ENCODE data around the gene HNRNPA1. TPM values are rescaled to one million over a fixed set of nuclear protein-coding genes. Genes with fewer than 3 reads are reported as not detected.
A peak's percentile ranks its signal among the peaks of the same experiment; 100 is the strongest.

The HNRNPA1 gene
- total and polyA plus RNA-seq, 9 of the 15 experiments (the other 6 are each of a cell fraction or from before 2014, with no cell fraction given): 1,166 to 2,703 (median 1,815) TPM

DNA sequence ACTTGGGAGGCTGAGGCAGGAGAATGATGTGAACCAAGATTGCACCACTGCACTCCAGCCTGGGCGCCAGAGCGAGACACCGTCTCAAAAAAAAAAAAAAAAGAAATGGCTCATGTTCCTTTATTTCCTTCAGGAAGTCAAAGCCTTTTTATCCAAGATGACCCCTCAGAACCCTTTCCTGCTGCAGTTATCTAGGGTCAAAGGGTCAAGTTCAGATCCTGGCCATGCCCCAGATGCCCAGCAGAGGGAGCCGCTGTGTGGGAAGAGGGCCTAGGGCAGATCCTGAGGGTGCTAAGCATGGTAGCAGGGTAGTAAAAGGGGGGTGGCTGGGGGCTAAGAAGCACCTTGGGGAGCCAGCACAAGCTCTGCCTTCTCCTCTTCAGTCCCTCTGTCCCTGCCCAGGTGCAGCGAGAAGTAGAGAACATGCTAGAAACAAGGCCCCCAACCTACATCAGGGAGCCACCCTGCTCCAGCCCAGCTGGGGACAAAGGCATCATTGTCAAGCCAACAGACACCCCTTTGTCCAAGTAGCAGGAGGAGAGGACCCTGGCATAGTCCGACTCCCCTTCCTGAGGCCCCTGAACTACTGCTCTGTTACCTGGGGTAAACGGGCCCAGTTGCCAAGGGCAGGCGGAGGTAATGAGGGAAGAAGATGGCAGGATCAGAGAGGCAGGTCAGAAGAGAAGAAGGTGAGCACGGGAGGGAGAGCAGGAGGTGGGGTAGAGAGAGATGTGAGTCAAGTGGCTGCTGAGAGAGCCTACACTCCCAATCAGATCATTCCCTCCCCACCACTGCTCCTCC is 13.8 kb downstream of the HNRNPA1 start (continued):
- TF ChIP-seq PHTF2 (CRISPR knock-in tag; IDR thresholded peaks at IDR 0.05) (no peak), RNF219 (CRISPR knock-in tag; IDR thresholded peaks at IDR 0.05) (no peak), IFI16 (CRISPR knock-in tag; IDR thresholded peaks at IDR 0.05) (no peak), MEIS2 (IDR thresholded peaks at IDR 0.05; ENCODE audit: partially characterized antibody) (peak; percentile 12), POLR2AphosphoS5 (IDR thresholded peaks at IDR 0.05; ENCODE audit: control insufficient read depth, insufficient read depth, low read depth, low read length) (peak; percentile 60; the same call in 1 of the 2 replicates), SAFB2 (IDR thresholded peaks at IDR 0.05; ENCODE audit: borderline replicate concordance, low read depth, low read length, severe bottlenecking) (no peak), ZNF212 (CRISPR knock-in tag; IDR thresholded peaks at IDR 0.05) (no peak), NCOR1 (IDR thresholded peaks at IDR 0.05) (no peak), POLR2AphosphoS2 (IDR thresholded peaks at IDR 0.05; ENCODE audit: low read length) (no peak; the same call in 1 of the 2 replicates), HIVEP1 (CRISPR knock-in tag; IDR thresholded peaks at IDR 0.05) (peak; percentile 52; the same call in 1 of the 2 replicates), ZBTB7A (IDR thresholded peaks at IDR 0.05; ENCODE audit: borderline replicate concordance, control insufficient read depth, low read depth, low read length) (peak; percentile 72; the same call in 1 of the 2 replicates), SNRNP70 (optimal IDR thresholded peaks at IDR 0.05; ENCODE audit: low read depth, low read length) (no peak), JUND (IDR thresholded peaks at IDR 0.05; ENCODE audit: borderline replicate concordance, low read depth, low read length) (peak; percentile 72), JUND (tag; IDR thresholded peaks at IDR 0.05; ENCODE audit: borderline replicate concordance, low read depth, low read length) (peak; percentile 39; the same call in 2 of the 3 replicates), E2F3 (CRISPR knock-in tag; IDR thresholded peaks at IDR 0.05) (peak; percentile 43; the same call in 1 of the 2 replicates), ZNF668 (CRISPR knock-in tag; IDR thresholded peaks at IDR 0.05) (no peak), SIX5 (IDR thresholded peaks at IDR 0.05; ENCODE audit: borderline replicate concordance in 1 of 2, insufficient read depth in 1 of 2, low read depth in 1 of 2, low read length in 2 of 2) (no peak), SMAD3 (CRISPR knock-in tag; conservative IDR thresholded peaks at IDR 0.05) (peak; percentile 44; the same call in 1 of the 2 replicates), NR2C2 (CRISPR knock-in tag; IDR thresholded peaks at IDR 0.05) (peak; percentile 94), NR2C2 (tag; IDR thresholded peaks at IDR 0.05) (peak; percentile 98), HMG20B (CRISPR knock-in tag; IDR thresholded peaks at IDR 0.05) (0 out of 2 replicates have a peak, but pooled peaks have one; percentile 32), SMARCA4 (IDR thresholded peaks at IDR 0.05) (peak; percentile 64; the same call in 1 of the 2 replicates), KLF6 (CRISPR knock-in tag; IDR thresholded peaks at IDR 0.05; ENCODE audit: borderline replicate concordance) (no peak)
- TF ChIP-seq, protein P1, sequence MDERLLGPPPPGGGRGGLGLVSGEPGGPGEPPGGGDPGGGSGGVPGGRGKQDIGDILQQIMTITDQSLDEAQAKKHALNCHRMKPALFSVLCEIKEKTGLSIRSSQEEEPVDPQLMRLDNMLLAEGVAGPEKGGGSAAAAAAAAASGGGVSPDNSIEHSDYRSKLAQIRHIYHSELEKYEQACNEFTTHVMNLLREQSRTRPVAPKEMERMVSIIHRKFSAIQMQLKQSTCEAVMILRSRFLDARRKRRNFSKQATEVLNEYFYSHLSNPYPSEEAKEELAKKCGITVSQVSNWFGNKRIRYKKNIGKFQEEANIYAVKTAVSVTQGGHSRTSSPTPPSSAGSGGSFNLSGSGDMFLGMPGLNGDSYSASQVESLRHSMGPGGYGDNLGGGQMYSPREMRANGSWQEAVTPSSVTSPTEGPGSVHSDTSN (CRISPR knock-in tag; IDR thresholded peaks at IDR 0.05; ENCODE audit: low read depth): no peak
- TF ChIP-seq, protein P1 (tag; conservative IDR thresholded peaks at IDR 0.05; ENCODE audit: low read depth): peak; percentile 29; the same call in 1 of the 2 replicates

Measured in K562 (cell line).